Measurements from ENCODE around the gene DNAJC11. TPM values are rescaled to one million over a fixed set of nuclear protein-coding genes. Genes with fewer than 3 reads are reported as not detected.

DNAJC11 gene
- total and polyA plus RNA-seq, 5 donors from 2014 or later, result 10.4 to 41.4 (median 16.3) TPM

Other genes starting within 250 kb of the DNAJC11 start
- 258 TPM for gene TNFRSF25, start 235.6 kb downstream of the DNAJC11 start, total RNA-seq
- 10 to 100 TPM; 23.3 to 32.8 (median 31.0) TPM for gene TNFRSF25, start 235.6 kb downstream of the DNAJC11 start, polyA plus RNA-seq
- 5.0 TPM for gene PLEKHG5, start 210.1 kb downstream of the DNAJC11 start, total RNA-seq
- 1 to 10 TPM in 1 of 4 donors, under 1 TPM in 2, not detected in 1; 0.65 to 1.0 (median 0.68) TPM for gene PLEKHG5, start 210.1 kb downstream of the DNAJC11 start, polyA plus RNA-seq
- gene NOL9, start 147.3 kb downstream of the DNAJC11 start, total RNA-seq, result 74.7 TPM
- gene NOL9, start 147.3 kb downstream of the DNAJC11 start, polyA plus RNA-seq, result 10 to 100 TPM; 11.0 to 23.0 (median 18.9) TPM
- not detected for gene TAS1R1, start 146.5 kb downstream of the DNAJC11 start, total RNA-seq
- gene TAS1R1, start 146.5 kb downstream of the DNAJC11 start, polyA plus RNA-seq, result under 1 TPM in 1 of 4 donors, not detected in 3; 0.09 TPM
- 41.8 TPM for gene ZBTB48, start 121.8 kb downstream of the DNAJC11 start, total RNA-seq
- 10 to 100 TPM; 18.6 to 24.8 (median 21.9) TPM for gene ZBTB48, start 121.8 kb downstream of the DNAJC11 start, polyA plus RNA-seq
- gene KLHL21, start 98.9 kb downstream of the DNAJC11 start, total RNA-seq, result 34.4 TPM
- 10 to 100 TPM; 16.7 to 46.6 (median 26.2) TPM for gene KLHL21, start 98.9 kb downstream of the DNAJC11 start, polyA plus RNA-seq
- 7.5 TPM for gene PHF13, start 88.1 kb downstream of the DNAJC11 start, total RNA-seq
- 1 to 10 TPM; 4.7 to 6.2 (median 5.3) TPM for gene PHF13, start 88.1 kb downstream of the DNAJC11 start, polyA plus RNA-seq
- gene THAP3, start 76.9 kb downstream of the DNAJC11 start, total RNA-seq, result 14.3 TPM
- 10 to 100 TPM; 23.4 to 32.9 (median 26.1) TPM for gene THAP3, start 76.9 kb downstream of the DNAJC11 start, polyA plus RNA-seq
- gene CAMTA1, start 83.6 kb upstream of the DNAJC11 start, total RNA-seq, result 48.8 TPM
- 100 to 1,000 TPM in 1 of 4 donors, 10 to 100 TPM in 3; 79.9 to 112 (median 81.9) TPM for gene CAMTA1, start 83.6 kb upstream of the DNAJC11 start, polyA plus RNA-seq

Measured in CD4-positive, CD25-positive, alpha-beta regulatory T cell (primary cell).